B cell (primary cell): Measurements from ENCODE around the gene NCBP3. TPM values are rescaled to one million over a fixed set of nuclear protein-coding genes. Genes with fewer than 3 reads are reported as not detected.
A peak's percentile ranks its signal among the peaks of the same experiment; 100 is the strongest.

Source experiments
- ATAC-seq: fragments of 200-7000 bp; cut with Tn5 transposase; one replicate; pipeline ENCODE4 v1.10.0; 2021; ENCODE audit warnings: low read depth, mild to moderate bottlenecking, moderate number of reproducible peaks, moderate library complexity
- CTCF ChIA-PET: fragments of 350-600 bp; sonication (Branson Sonifier 250); formaldehyde crosslinking; loops from one replicate; lab custom pipeline; 2021; ENCODE audit warnings: antibody characterized with exemption, inconsistent platforms; lab: Charles Lee
- POLR2A ChIA-PET: fragments of 350-600 bp; sonication (Branson Sonifier 250); formaldehyde crosslinking; loops from one replicate; lab custom pipeline; 2021; ENCODE audit warnings: antibody characterized with exemption; lab: Charles Lee
- DNase-seq: peaks from one replicate; pipeline ENCODE4 v3.0.0; 2013
- H2AFZ ChIP-seq: 2 replicates; pipeline ENCODE4 v1.6.1; 2012; ENCODE audit warnings: mild to moderate bottlenecking, low read depth, low read length; ENCODE audit not compliant: insufficient read depth, poor library complexity, severe bottlenecking
- H3K27ac ChIP-seq, 2 donors: 1 replicate in 1 of 2; 2 replicates in 1 of 2; pipeline ENCODE4 v1.5.1; 2012 to 2013; ENCODE audit warnings: low read length in 2 of 2, mild to moderate bottlenecking in 2 of 2, moderate library complexity in 1 of 2
- H3K27me3 ChIP-seq, 4 experiments: fragments of 200-600 bp in 1 of 4; sonication (generic) in 1 of 4; replicated peaks in 1 of 4; 1 replicate in 2 of 4; 2 replicates in 2 of 4; pipeline versions ENCODE4 v1.6.1 to v1.7.0; 2013 to 2016; ENCODE audit warnings: low read length in 3 of 4, mild to moderate bottlenecking in 2 of 4, mixed read lengths in 1 of 4, moderate library complexity in 1 of 4; ENCODE audit not compliant: insufficient read depth in 4 of 4, control insufficient read depth in 3 of 4; ENCODE audit errors: control extremely low read depth in 1 of 4
- H3K36me3 ChIP-seq, 2 experiments: replicated peaks in 1 of 2; 1 replicate in 1 of 2; 2 replicates in 1 of 2; pipeline versions ENCODE4 v1.6.1 to v1.7.1; 2013; ENCODE audit warnings: low read length in 1 of 2; ENCODE audit not compliant: insufficient read depth in 2 of 2, control insufficient read depth in 1 of 2; ENCODE audit errors: control extremely low read depth in 1 of 2, extremely low read depth in 1 of 2
- H3K4me1 ChIP-seq, 2 donors: fragments of 200-600 bp in 1 of 2; sonication (generic) in 1 of 2; 1 replicate in 1 of 2; 2 replicates in 1 of 2; pipeline versions ENCODE4 v1.5.1 to v1.6.1; 2013 to 2017; ENCODE audit warnings: low read length in 2 of 2; ENCODE audit not compliant: control insufficient read depth in 2 of 2, insufficient read depth in 2 of 2
- H3K4me2 ChIP-seq: replicated peaks from 2 replicates; pipeline ENCODE3; 2012; ENCODE audit warnings: mild to moderate bottlenecking, low read depth, low read length; ENCODE audit not compliant: poor library complexity, severe bottlenecking
- H3K4me3 ChIP-seq, 5 experiments: fragments of 200-600 bp in 1 of 5; sonication (generic) in 1 of 5; 1 replicate in 3 of 5; 2 replicates in 2 of 5; pipeline versions ENCODE4 v1.5.1 to v1.7.0; 2011 to 2016; ENCODE audit warnings: low read length in 4 of 5, mild to moderate bottlenecking in 4 of 5, low read depth in 2 of 5, control low read depth in 1 of 5, moderate library complexity in 1 of 5; ENCODE audit not compliant: insufficient read depth in 1 of 5; ENCODE audit errors: control extremely low read depth in 1 of 5, extremely low read depth in 1 of 5
- H3K79me2 ChIP-seq: fragments of 200-600 bp; sonication (generic); one replicate; pipeline ENCODE4 v1.6.0; 2016; ENCODE audit warnings: low read length; ENCODE audit not compliant: control insufficient read depth, insufficient read depth
- H3K9ac ChIP-seq: fragments of 200-600 bp; sonication (generic); 2 replicates; pipeline ENCODE4 v1.6.1; 2017; ENCODE audit warnings: mild to moderate bottlenecking, low read length, moderate library complexity
- H3K9me3 ChIP-seq, 3 donors: one replicate each; pipeline versions ENCODE4 v1.6.1 to v1.7.1; 2013; ENCODE audit warnings: low read length in 2 of 3; ENCODE audit not compliant: control insufficient read depth in 2 of 3, insufficient read depth in 1 of 3; ENCODE audit errors: control extremely low read depth in 1 of 3
- H4K20me1 ChIP-seq: 2 replicates; pipeline ENCODE4 v1.6.0; 2012; ENCODE audit warnings: mild to moderate bottlenecking, low read length; ENCODE audit not compliant: insufficient read depth, control insufficient read depth, poor library complexity, severe bottlenecking
- H3K27ac Mint-ChIP-seq: one replicate; pipeline ENCODE4 v1.8.0; 2021; ENCODE audit warnings: mixed read lengths
- H3K27me3 Mint-ChIP-seq: one replicate; pipeline ENCODE4 v1.8.0; 2021; ENCODE audit warnings: mixed read lengths
- H3K4me1 Mint-ChIP-seq: one replicate; pipeline ENCODE4 v1.8.0; 2021; ENCODE audit warnings: mixed read lengths
- H3K4me3 Mint-ChIP-seq: one replicate; pipeline ENCODE4 v1.8.0; 2021; ENCODE audit warnings: mixed read lengths
- H3K9me3 Mint-ChIP-seq: one replicate; pipeline ENCODE4 v1.8.0; 2022; ENCODE audit warnings: mixed read lengths; ENCODE audit not compliant: insufficient read depth
- EZH2 ChIP-seq: IDR thresholded peaks from 2 replicates; pipeline ENCODE4 v1.6.1; 2012; ENCODE audit warnings: borderline replicate concordance, low read depth, mild to moderate bottlenecking, moderate library complexity, low read length; ENCODE audit not compliant: insufficient read depth, poor library complexity, severe bottlenecking
- whole genome bisulfite sequencing: methylation state at CpG from one replicate; pipeline ENCODE4 v1.1.5; 2013; ENCODE audit warnings: missing lambda C conversion rate; ENCODE audit not compliant: insufficient coverage; 5-methylcytosine and 5-hydroxymethylcytosine counted together
- intact Hi-C: fragments of 100-400 bp; cut with micrococcal nuclease; formaldehyde crosslinking; loops from one replicate; pipeline ENCODE4 v1.10.0; 2022
- polyA plus RNA-seq: library from polyadenylated mRNA; depleted of rRNA; stranded (reverse); fragments of >200 nt; gene quantifications from 2 replicates; pipeline ENCODE4 v1.2.3, GENCODE V29; 2012
- total RNA-seq, 2 donors: library from RNA; stranded (reverse); fragments of 120-200 nt in 1 of 2; gene quantifications; 1 replicate in 1 of 2; 2 replicates in 1 of 2; pipeline versions ENCODE4 v1.2.3 to v1.2.4, GENCODE V29; 2013 to 2022
- TF ChIP-seq, protein P1 (sequence below): fragments of 200-600 bp; IDR thresholded peaks from one replicate; pipeline ENCODE4 v1.8.0; 2022; ENCODE audit warnings: antibody characterized with exemption, mild to moderate bottlenecking

Gene NCBP3
- total and polyA plus RNA-seq, 2 donors (not counting 1 experiment from before 2014, with no cell fraction given): 11.1 to 71.7 TPM

GRCh38 chr17:3889325-3890012 lies 43.4 kb upstream of the NCBP3 start:
- no peak overlapping the region for H3K27ac ChIP-seq
- no peak overlapping the region for H3K4me3 ChIP-seq
- H3K9me3 Mint-ChIP-seq: no peaks in the 10 kb centered on the region
- H3K36me3 ChIP-seq: peaks cover 0 to 6% of the 10 kb centered on the region in 2 experiments
- H3K9me3 ChIP-seq: no peaks in the 10 kb centered on the region
- H3K4me1 Mint-ChIP-seq: peaks cover 52% of the 10 kb centered on the region
- H3K4me2 ChIP-seq: no peak overlapping the region
- no peak overlapping the region for H3K9ac ChIP-seq
- peak overlapping the region; percentile 93 for H3K4me3 Mint-ChIP-seq
- peaks cover 39 to 56% of the 10 kb centered on the region in 2 donors for H3K4me1 ChIP-seq
- ChIA-PET CTCF (interaction anchor here (0.8 to 2.6 kb wide), 4 partner anchors 12 to 152 kb away, joined by 3 to 11 read pairs (median 3); no protein-coding TSS in a partner anchor), POLR2A (interaction anchor here (1.2 to 2.1 kb wide), 4 partner anchors 15 to 24 kb away, joined by 4 to 12 read pairs (median 4); no protein-coding TSS in a partner anchor)
- intact Hi-C loops: no loop called here
- H3K27me3 ChIP-seq: no peaks in the 10 kb centered on the region
- no peak for TF ChIP-seq EZH2
- TF ChIP-seq, protein P1, sequence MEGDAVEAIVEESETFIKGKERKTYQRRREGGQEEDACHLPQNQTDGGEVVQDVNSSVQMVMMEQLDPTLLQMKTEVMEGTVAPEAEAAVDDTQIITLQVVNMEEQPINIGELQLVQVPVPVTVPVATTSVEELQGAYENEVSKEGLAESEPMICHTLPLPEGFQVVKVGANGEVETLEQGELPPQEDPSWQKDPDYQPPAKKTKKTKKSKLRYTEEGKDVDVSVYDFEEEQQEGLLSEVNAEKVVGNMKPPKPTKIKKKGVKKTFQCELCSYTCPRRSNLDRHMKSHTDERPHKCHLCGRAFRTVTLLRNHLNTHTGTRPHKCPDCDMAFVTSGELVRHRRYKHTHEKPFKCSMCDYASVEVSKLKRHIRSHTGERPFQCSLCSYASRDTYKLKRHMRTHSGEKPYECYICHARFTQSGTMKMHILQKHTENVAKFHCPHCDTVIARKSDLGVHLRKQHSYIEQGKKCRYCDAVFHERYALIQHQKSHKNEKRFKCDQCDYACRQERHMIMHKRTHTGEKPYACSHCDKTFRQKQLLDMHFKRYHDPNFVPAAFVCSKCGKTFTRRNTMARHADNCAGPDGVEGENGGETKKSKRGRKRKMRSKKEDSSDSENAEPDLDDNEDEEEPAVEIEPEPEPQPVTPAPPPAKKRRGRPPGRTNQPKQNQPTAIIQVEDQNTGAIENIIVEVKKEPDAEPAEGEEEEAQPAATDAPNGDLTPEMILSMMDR: no peak
- no peak overlapping the region for H2AFZ ChIP-seq
- no peaks in the 10 kb centered on the region for H3K27me3 Mint-ChIP-seq
- H4K20me1 ChIP-seq: no peaks in the 10 kb centered on the region
- WGBS: 96% methylated on average over 15 of the region's 17 CpGs
- no peak overlapping the region for H3K27ac Mint-ChIP-seq
- H3K79me2 ChIP-seq: peaks cover 15% of the 10 kb centered on the region
- no peak for ATAC-seq
- DNase-seq: no peak
